ENCODE data around the gene POFUT2. TPM values are rescaled to one million over a fixed set of nuclear protein-coding genes. Genes with fewer than 3 reads are reported as not detected.

POFUT2 gene
- 10 to 100 TPM; 29.9 to 79.3 (median 33.3) TPM for total RNA-seq

GRCh38 chr21:45287438-45288391 is at the start of gene POFUT2:
POFUT2 (minus strand) TSS chr21:45287895; CDS start chr21:45287871, 24 bp downstream.
- TF ChIP-seq POLR2A (IDR thresholded peaks at IDR 0.05) (peak; percentile 88), CTCF (IDR thresholded peaks at IDR 0.05) (no peak), POLR2AphosphoS5 (IDR thresholded peaks at IDR 0.05) (peak; percentile 90 to 96 (median 93))
- peak; percentile 99 for DNase-seq
- Histone ChIP-seq H3K4me3 (peak within 1 kb of the TSS; percentile 75 to 92 (median 87)), H3K27me3 (no peaks in the 10 kb centered on the region), H3K36me3 (peaks cover 0 to 26% (median 5%) of the 10 kb centered on the region in 4 donors), H3K4me1 (peaks cover 14 to 28% (median 20%) of the 10 kb centered on the region in 4 donors), H3K9me3 (no peaks in the 10 kb centered on the region), H3K27ac (peak within 1 kb of the TSS; percentile 86 to 93 (median 90))
- WGBS, 2 donors (ENCODE audit: low coverage in 1 of 2) = 2% methylated on average over 39 of the region's 90 CpGs; no CpG with 5 or more reads in 1 of the 2 donors
- intact Hi-C loops (cut with DNase I; ENCODE audit: low total_unique reads) = no loop called here
- in situ Hi-C loops (cut with MboI; ENCODE audit: low pct_ligation_motif_present in 1 of 4, low pct_unique_long_range_greater_than_20kb in 1 of 4, low sequenced_read_pairs in 3 of 4) = loop anchor here in 2 of 4 donors (25.0 kb wide), 2 partner anchors 150 to 175 kb away; no protein-coding TSS in a partner anchor

GRCh38 chr21:45336870-45337269 is 49.2 kb upstream of the POFUT2 start:
- Histone ChIP-seq H3K27me3 (no peaks in the 10 kb centered on the region), H3K36me3 (no peaks in the 10 kb centered on the region), H3K27ac (no peak overlapping the region), H3K4me1 (no peaks in the 10 kb centered on the region), H3K4me3 (no peak overlapping the region), H3K9me3 (no peaks in the 10 kb centered on the region)
- intact Hi-C loops (cut with DNase I; ENCODE audit: low total_unique reads) (no loop called here), in situ Hi-C loops (cut with MboI; ENCODE audit: low pct_ligation_motif_present in 1 of 4, low pct_unique_long_range_greater_than_20kb in 1 of 4, low sequenced_read_pairs in 3 of 4) (no loop called here)
- no peak for DNase-seq
- no peak for TF ChIP-seq POLR2AphosphoS5 (IDR thresholded peaks at IDR 0.05)
- TF ChIP-seq POLR2A (IDR thresholded peaks at IDR 0.05) = no peak
- TF ChIP-seq CTCF (IDR thresholded peaks at IDR 0.05) = no peak
- no peak for TF ChIP-seq EP300 (IDR thresholded peaks at IDR 0.05; ENCODE audit: low read depth)
- 40 to 68% methylated on average over 5 of the region's 8 CpGs for WGBS, 2 donors (ENCODE audit: low coverage in 1 of 2)

GRCh38 chr21:45336535-45336810 is 48.8 kb upstream of the POFUT2 start:
- Histone ChIP-seq H3K9me3 (no peaks in the 10 kb centered on the region), H3K4me1 (no peaks in the 10 kb centered on the region), H3K27ac (no peak overlapping the region), H3K36me3 (no peaks in the 10 kb centered on the region), H3K4me3 (no peak overlapping the region), H3K27me3 (no peaks in the 10 kb centered on the region)
- TF ChIP-seq CTCF (IDR thresholded peaks at IDR 0.05) (no peak), EP300 (IDR thresholded peaks at IDR 0.05; ENCODE audit: low read depth) (no peak), POLR2AphosphoS5 (IDR thresholded peaks at IDR 0.05) (no peak), POLR2A (IDR thresholded peaks at IDR 0.05) (no peak)
- 81% methylated on average over 4 of the region's 4 CpGs; no CpG with 5 or more reads in 1 of the 2 donors for WGBS, 2 donors (ENCODE audit: low coverage in 1 of 2)
- no peak for DNase-seq
- in situ Hi-C loops (cut with MboI; ENCODE audit: low pct_ligation_motif_present in 1 of 4, low pct_unique_long_range_greater_than_20kb in 1 of 4, low sequenced_read_pairs in 3 of 4) = no loop called here
- intact Hi-C loops (cut with DNase I; ENCODE audit: low total_unique reads) = no loop called here

GRCh38 chr21:45335761-45336534 is 48.3 kb upstream of the POFUT2 start:
- intact Hi-C loops (cut with DNase I; ENCODE audit: low total_unique reads) = no loop called here
- Histone ChIP-seq H3K4me3 (no peak overlapping the region), H3K36me3 (no peaks in the 10 kb centered on the region), H3K4me1 (no peaks in the 10 kb centered on the region), H3K9me3 (no peaks in the 10 kb centered on the region), H3K27ac (no peak overlapping the region), H3K27me3 (no peaks in the 10 kb centered on the region)
- in situ Hi-C loops (cut with MboI; ENCODE audit: low pct_ligation_motif_present in 1 of 4, low pct_unique_long_range_greater_than_20kb in 1 of 4, low sequenced_read_pairs in 3 of 4) = no loop called here
- DNase-seq = no peak
- WGBS, 2 donors (ENCODE audit: low coverage in 1 of 2) = 58 to 80% methylated on average over 1 to 17 of the region's 19 CpGs
- TF ChIP-seq CTCF (IDR thresholded peaks at IDR 0.05) (no peak), POLR2AphosphoS5 (IDR thresholded peaks at IDR 0.05) (no peak), POLR2A (IDR thresholded peaks at IDR 0.05) (no peak), EP300 (IDR thresholded peaks at IDR 0.05; ENCODE audit: low read depth) (no peak)
